Loucy (cell line): ENCODE data around the gene CTSF.

Source experiments
- CTCF ChIP-seq: fragments of 200-600 bp; sonication (generic); conservative IDR thresholded peaks from 2 replicates; pipeline ENCODE4 v1.5.1; 2014; ENCODE audit warnings: mild to moderate bottlenecking, antibody characterized with exemption, low read length
- EZH2phosphoT487 ChIP-seq: fragments of 200-600 bp; IDR thresholded peaks from 2 replicates; pipeline ENCODE4 v1.6.1; 2018; ENCODE audit warnings: antibody characterized with exemption, mild to moderate bottlenecking, moderate library complexity, borderline replicate concordance

- TF ChIP-seq CTCF (no peak), EZH2phosphoT487 (no peak)
Observed at GRCh38 chr11:66609721-66610617, 41.6 kb upstream of the CTSF start.
